Ishikawa (cell line): ENCODE measurements around the gene FSTL4.

Experiments
- CEBPB ChIP-seq: IDR thresholded peaks from 2 replicates; pipeline ENCODE4 v1.6.1; 2012
- CREB1 ChIP-seq: IDR thresholded peaks from 2 replicates; pipeline ENCODE4 v1.6.1; 2012; ENCODE audit warnings: low read depth
- EGR1 ChIP-seq: IDR thresholded peaks from 2 replicates; pipeline ENCODE4 v1.6.1; 2012
- EP300 ChIP-seq: IDR thresholded peaks from 2 replicates; pipeline ENCODE4 v1.6.1; 2012; ENCODE audit warnings: borderline replicate concordance
- FOXM1 ChIP-seq: IDR thresholded peaks from 2 replicates; pipeline ENCODE4 v1.6.1; 2012; ENCODE audit warnings: low read depth, borderline replicate concordance
- MAX ChIP-seq: IDR thresholded peaks from 2 replicates; pipeline ENCODE4 v1.6.1; 2012
- NFIC ChIP-seq: IDR thresholded peaks from 2 replicates; pipeline ENCODE4 v1.6.1; 2012
- RAD21 ChIP-seq: IDR thresholded peaks from 2 replicates; pipeline ENCODE4 v1.6.1; 2012; ENCODE audit warnings: low read depth
- REST ChIP-seq: IDR thresholded peaks from 2 replicates; pipeline ENCODE4 v1.6.1; 2012; ENCODE audit warnings: low read depth, mild to moderate bottlenecking
- TAF1 ChIP-seq: IDR thresholded peaks from 2 replicates; pipeline ENCODE4 v1.6.1; 2012; ENCODE audit warnings: low read depth, mild to moderate bottlenecking
- TCF12 ChIP-seq: IDR thresholded peaks from 2 replicates; pipeline ENCODE4 v1.6.1; 2012; ENCODE audit warnings: low read depth
- TEAD4 ChIP-seq: IDR thresholded peaks from 2 replicates; pipeline ENCODE4 v1.6.1; 2012
- USF1 ChIP-seq: IDR thresholded peaks from 2 replicates; pipeline ENCODE4 v1.6.1; 2012
- YY1 ChIP-seq: IDR thresholded peaks from 2 replicates; pipeline ENCODE4 v1.6.1; 2012; ENCODE audit warnings: low read depth
- ZBTB7A ChIP-seq: IDR thresholded peaks from 2 replicates; pipeline ENCODE4 v1.6.1; 2012; ENCODE audit warnings: low read depth

Gene FSTL4

DNA sequence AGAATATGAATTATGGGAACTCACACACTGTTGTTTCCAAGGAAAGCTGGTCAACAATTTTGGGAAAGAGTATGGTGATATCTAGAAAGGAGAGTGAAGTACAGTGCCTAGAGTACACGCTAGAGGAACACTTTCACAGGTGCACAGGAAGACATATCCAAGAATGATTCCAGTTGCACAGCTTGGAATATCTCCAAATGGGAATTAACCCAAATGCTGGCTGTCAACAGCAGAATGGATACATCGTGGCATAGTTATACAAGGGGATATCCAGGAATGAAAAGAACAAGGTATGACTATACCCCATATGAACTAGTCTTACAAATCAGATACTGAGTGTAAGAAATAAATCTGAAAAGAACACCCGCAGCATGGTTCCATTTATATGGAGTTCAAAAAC, 231.3 kb downstream of the FSTL4 start:
- no peak for TF ChIP-seq REST
- no peak for TF ChIP-seq CREB1
- no peak for TF ChIP-seq FOXM1
- no peak for TF ChIP-seq EP300
- TF ChIP-seq CEBPB = no peak
- no peak for TF ChIP-seq EGR1
- no peak for TF ChIP-seq ZBTB7A
- TF ChIP-seq TCF12 = no peak

- no peak for TF ChIP-seq FOXM1
- no peak for TF ChIP-seq NFIC
- no peak for TF ChIP-seq REST
- TF ChIP-seq TCF12 = no peak
- no peak for TF ChIP-seq EP300
- no peak for TF ChIP-seq CEBPB
- no peak for TF ChIP-seq EGR1
- TF ChIP-seq RAD21 = no peak
- TF ChIP-seq TAF1 = no peak
- TF ChIP-seq ZBTB7A = no peak
- no peak for TF ChIP-seq MAX
- no peak for TF ChIP-seq CREB1
- no peak for TF ChIP-seq USF1
- TF ChIP-seq TEAD4 = no peak
- no peak for TF ChIP-seq YY1
Measured at GRCh38 chr5:133377736-133378135, 234.6 kb downstream of the FSTL4 start.

GRCh38 chr5:133376986-133377385, 235.4 kb downstream of the FSTL4 start:
- TF ChIP-seq NFIC = no peak

DNA sequence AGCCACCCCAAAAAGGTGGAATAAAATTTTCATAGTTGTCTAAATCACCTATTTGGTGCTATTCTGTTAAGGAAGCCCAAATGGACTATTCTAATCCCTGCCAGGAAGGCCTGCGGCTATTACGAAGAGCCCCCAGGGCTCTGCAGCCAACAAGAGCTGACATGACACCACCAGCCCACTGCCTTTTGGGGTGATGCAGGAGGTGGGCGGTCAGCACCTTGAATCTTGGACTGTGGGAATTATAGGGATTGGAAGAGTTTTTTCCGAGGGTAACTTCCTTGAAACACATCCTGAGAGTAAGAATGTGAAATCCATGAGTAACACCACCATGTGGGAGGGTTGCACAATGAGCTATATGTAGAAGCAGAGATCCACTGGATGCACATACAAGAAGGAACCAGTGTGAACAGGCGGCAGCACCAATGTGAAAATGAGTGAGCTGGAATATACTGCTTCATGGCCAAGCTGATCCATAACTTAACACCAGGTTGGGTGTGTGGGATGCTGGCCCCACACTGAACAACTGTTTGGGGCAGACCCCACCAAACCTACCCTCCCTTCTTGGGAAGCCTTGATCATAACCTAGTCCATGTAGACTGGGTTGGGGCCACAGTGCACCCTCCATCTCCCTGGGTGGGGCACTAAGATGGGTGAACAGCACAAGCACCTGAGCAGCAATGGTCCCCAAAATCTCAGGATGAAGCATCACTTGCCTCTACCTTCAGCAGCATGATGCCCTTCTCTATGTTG, 239.0 kb downstream of the FSTL4 start:
- TF ChIP-seq USF1 (no peak), EP300 (no peak), REST (no peak), TEAD4 (no peak), TAF1 (no peak), NFIC (no peak), EGR1 (no peak), CREB1 (no peak), CEBPB (no peak), FOXM1 (no peak), MAX (no peak), ZBTB7A (no peak), YY1 (no peak), TCF12 (no peak), RAD21 (no peak)
